Measurements from ENCODE around the gene MSI2. TPM values are rescaled to one million over a fixed set of nuclear protein-coding genes. Genes with fewer than 3 reads are reported as not detected.

MSI2 gene
- total and polyA plus RNA-seq, 2 experiments from 2014 or later = 4.3 to 17.9 TPM

DNA sequence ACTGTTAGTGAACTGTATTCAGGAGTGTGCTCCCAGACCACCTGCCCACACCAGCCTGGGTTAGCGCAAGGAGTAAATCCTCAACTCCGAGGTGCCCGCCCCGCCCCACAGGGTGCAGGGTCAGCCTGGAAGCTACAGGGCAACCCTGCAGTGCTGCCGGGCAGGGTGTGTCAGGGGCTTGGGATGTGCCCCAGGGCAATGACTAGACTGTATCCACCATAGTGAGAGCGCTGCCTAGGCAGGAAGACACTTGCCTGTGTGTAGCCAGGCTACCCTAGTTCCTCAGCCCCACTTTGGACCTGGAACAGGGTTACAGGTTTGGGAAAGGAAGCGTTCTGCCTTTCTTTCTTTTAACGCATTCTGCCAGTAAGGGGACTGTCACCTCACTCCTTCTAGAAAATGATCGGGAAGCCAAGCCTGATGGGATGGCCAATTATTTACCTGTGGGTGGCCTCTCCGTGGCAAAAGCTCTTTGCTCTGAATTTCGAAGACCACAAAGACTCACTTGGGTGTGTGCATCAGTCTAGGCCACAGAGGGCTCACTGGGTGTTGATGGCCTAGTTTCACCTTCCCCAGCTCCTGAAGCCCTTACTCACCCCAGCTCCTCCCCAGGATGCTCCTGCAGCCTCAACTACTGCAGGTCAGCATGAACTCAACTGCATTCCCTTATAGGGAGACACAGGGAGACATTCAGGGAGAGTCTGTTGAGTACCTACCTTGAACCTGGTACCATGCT is 397.9 kb downstream of the MSI2 start:
- no peaks in the 10 kb centered on the region for H3K9me3 ChIP-seq (ENCODE audit: low read depth)
- H3K9ac ChIP-seq = no peak overlapping the region
- H3K4me3 ChIP-seq = no peak overlapping the region
- H3K9me2 ChIP-seq (ENCODE audit: insufficient read depth) = no peaks in the 10 kb centered on the region
- no peaks in the 10 kb centered on the region for H3K27me3 ChIP-seq (replicated peaks; ENCODE audit: insufficient read depth)
- H4K20me1 ChIP-seq (ENCODE audit: insufficient read depth) = no peaks in the 10 kb centered on the region
- H3K27ac ChIP-seq = no peak overlapping the region
- H3K36me3 ChIP-seq (ENCODE audit: low read depth) = no peaks in the 10 kb centered on the region
- no peaks in the 10 kb centered on the region for H3K4me1 ChIP-seq (ENCODE audit: insufficient read depth)
- no peak for DNase-seq
- no peaks in the 10 kb centered on the region for H3F3A ChIP-seq (ENCODE audit: insufficient read depth)
- H3K4me2 ChIP-seq (ENCODE audit: unreplicated experiment) = no peak overlapping the region
- 88 to 90% methylated on average over 11 of the region's 11 CpGs for WGBS, 2 experiments (ENCODE audit: low coverage in 1 of 2, low lambda C conversion rate in 2 of 2, missing lambda C conversion rate in 2 of 2)
- H2AFZ ChIP-seq = no peak overlapping the region
- in situ Hi-C loops (cut with MboI) = no loop called here
- H3K79me2 ChIP-seq (ENCODE audit: insufficient read depth) = no peaks in the 10 kb centered on the region
- TF ChIP-seq EZH2phosphoT487 (IDR thresholded peaks at IDR 0.05; ENCODE audit: insufficient read depth, low read depth) = no peak
- no peak for TF ChIP-seq EZH2 (IDR thresholded peaks at IDR 0.05; ENCODE audit: insufficient read depth, poor library complexity, severe bottlenecking)

- no peak overlapping the region for H3K4me2 ChIP-seq (ENCODE audit: unreplicated experiment)
- in situ Hi-C loops (cut with MboI) = no loop called here
- no peak overlapping the region for H3K27ac ChIP-seq
- H3K9me2 ChIP-seq (ENCODE audit: insufficient read depth) = no peaks in the 10 kb centered on the region
- no peaks in the 10 kb centered on the region for H3K79me2 ChIP-seq (ENCODE audit: insufficient read depth)
- H3K36me3 ChIP-seq (ENCODE audit: low read depth) = no peaks in the 10 kb centered on the region
- no peaks in the 10 kb centered on the region for H3K4me1 ChIP-seq (ENCODE audit: insufficient read depth)
- no peak for DNase-seq
- H3K9me3 ChIP-seq (ENCODE audit: low read depth) = no peaks in the 10 kb centered on the region
- H2AFZ ChIP-seq = no peak overlapping the region
- H3F3A ChIP-seq (ENCODE audit: insufficient read depth) = no peaks in the 10 kb centered on the region
- no peaks in the 10 kb centered on the region for H3K27me3 ChIP-seq (replicated peaks; ENCODE audit: insufficient read depth)
- WGBS, 2 experiments (ENCODE audit: low coverage in 1 of 2, low lambda C conversion rate in 2 of 2, missing lambda C conversion rate in 2 of 2) = 92 to 93% methylated on average over 6 of the region's 6 CpGs
- no peak overlapping the region for H3K4me3 ChIP-seq
- no peak overlapping the region for H3K9ac ChIP-seq
- TF ChIP-seq EZH2phosphoT487 (IDR thresholded peaks at IDR 0.05; ENCODE audit: insufficient read depth, low read depth) = no peak
- TF ChIP-seq EZH2 (IDR thresholded peaks at IDR 0.05; ENCODE audit: insufficient read depth, poor library complexity, severe bottlenecking) = no peak
- no peaks in the 10 kb centered on the region for H4K20me1 ChIP-seq (ENCODE audit: insufficient read depth)
These were observed 399.2 kb downstream of the MSI2 start for GRCh38 chr17:57655553-57655952.

- peaks cover 3% of the 10 kb centered on the region; the same call in 1 of the 2 replicates for H3K4me1 ChIP-seq (ENCODE audit: insufficient read depth)
- H3K9me2 ChIP-seq (ENCODE audit: insufficient read depth) = no peaks in the 10 kb centered on the region
- 50 to 88% methylated on average over 1 to 2 of the region's 2 CpGs for WGBS, 2 experiments (ENCODE audit: low coverage in 1 of 2, low lambda C conversion rate in 2 of 2, missing lambda C conversion rate in 2 of 2)
- TF ChIP-seq EZH2phosphoT487 (IDR thresholded peaks at IDR 0.05; ENCODE audit: insufficient read depth, low read depth) (no peak), EZH2 (IDR thresholded peaks at IDR 0.05; ENCODE audit: insufficient read depth, poor library complexity, severe bottlenecking) (no peak)
- H3K27ac ChIP-seq = no peak overlapping the region
- H3K79me2 ChIP-seq (ENCODE audit: insufficient read depth) = no peaks in the 10 kb centered on the region
- H3K9ac ChIP-seq = no peak overlapping the region
- in situ Hi-C loops (cut with MboI) = no loop called here
- no peaks in the 10 kb centered on the region for H3K36me3 ChIP-seq (ENCODE audit: low read depth)
- no peaks in the 10 kb centered on the region for H3K9me3 ChIP-seq (ENCODE audit: low read depth)
- no peak overlapping the region for H2AFZ ChIP-seq
- no peak overlapping the region for H3K4me3 ChIP-seq
- peaks cover 6% of the 10 kb centered on the region; the same call in 1 of the 2 replicates for H3F3A ChIP-seq (ENCODE audit: insufficient read depth)
- no peak overlapping the region for H3K4me2 ChIP-seq (ENCODE audit: unreplicated experiment)
- no peaks in the 10 kb centered on the region for H4K20me1 ChIP-seq (ENCODE audit: insufficient read depth)
- no peaks in the 10 kb centered on the region for H3K27me3 ChIP-seq (replicated peaks; ENCODE audit: insufficient read depth)
- no peak for DNase-seq
These were observed 400.9 kb downstream of the MSI2 start for GRCh38 chr17:57657211-57657610.

DNA sequence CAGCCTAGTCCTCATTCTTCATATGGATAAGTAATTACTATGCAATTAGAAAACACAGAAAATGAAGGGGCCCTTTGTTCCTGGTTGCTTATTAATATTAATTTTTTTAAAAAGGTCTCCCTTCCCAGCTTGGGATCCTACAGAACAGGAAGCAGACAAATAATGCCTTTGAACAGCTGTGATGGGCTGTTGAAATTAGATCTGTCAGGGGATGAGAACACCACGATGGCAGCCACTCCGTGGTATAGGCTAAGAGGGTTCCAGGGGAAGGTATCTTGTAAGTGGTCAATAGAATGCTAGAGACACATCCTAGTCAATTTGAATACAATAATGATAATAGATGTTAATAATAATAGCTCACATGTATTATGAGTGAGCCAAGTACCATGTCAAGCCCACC is 405.7 kb downstream of the MSI2 start:
- TF ChIP-seq EZH2 (IDR thresholded peaks at IDR 0.05; ENCODE audit: insufficient read depth, poor library complexity, severe bottlenecking) (no peak), EZH2phosphoT487 (IDR thresholded peaks at IDR 0.05; ENCODE audit: insufficient read depth, low read depth) (no peak)
- Histone ChIP-seq H3K79me2 (ENCODE audit: insufficient read depth) (no peaks in the 10 kb centered on the region), H3K9ac (no peak overlapping the region), H3K36me3 (ENCODE audit: low read depth) (no peaks in the 10 kb centered on the region), H3K9me3 (ENCODE audit: low read depth) (no peaks in the 10 kb centered on the region), H3K9me2 (ENCODE audit: insufficient read depth) (no peaks in the 10 kb centered on the region), H3K27ac (peak overlapping the region; percentile 68), H3K27me3 (replicated peaks; ENCODE audit: insufficient read depth) (no peaks in the 10 kb centered on the region), H3K4me2 (ENCODE audit: unreplicated experiment) (peak overlapping the region; percentile 69), H3K4me1 (ENCODE audit: insufficient read depth) (peaks cover 18% of the 10 kb centered on the region), H3K4me3 (peak overlapping the region; percentile 57; the same call in 1 of the 2 replicates), H3F3A (ENCODE audit: insufficient read depth) (peaks cover 10% of the 10 kb centered on the region), H4K20me1 (ENCODE audit: insufficient read depth) (no peaks in the 10 kb centered on the region), H2AFZ (peak overlapping the region; percentile 58)
- DNase-seq = no peak
- WGBS, 2 experiments (ENCODE audit: low coverage in 1 of 2, low lambda C conversion rate in 2 of 2, missing lambda C conversion rate in 2 of 2) = 95 to 100% methylated on average over 2 of the region's 2 CpGs
- in situ Hi-C loops (cut with MboI) = no loop called here

All from GM23248 (cell line).